HEK293 (cell line): ENCODE measurements around the gene DBNL.
"Not testable (repeated sequence)": the region's sequence is repeated elsewhere in the genome, so short reads cannot be mapped to it uniquely, and the experiment has no call there.

Experiments used
- BCL11A ChIP-seq: fragments of 450-650 bp; formaldehyde crosslinking; IDR thresholded peaks from 2 replicates; pipeline ENCODE4 v1.5.1; 2016; ENCODE audit warnings: low read depth, missing biosample characterization, missing genetic modification characterization
- BCL11B ChIP-seq: fragments of 450-650 bp; formaldehyde crosslinking; IDR thresholded peaks from 2 replicates; pipeline ENCODE4 v1.5.1; 2016; ENCODE audit warnings: low read depth, missing biosample characterization, missing genetic modification characterization
- CTCF ChIP-seq: fragments of 450-650 bp; formaldehyde crosslinking; IDR thresholded peaks from 2 replicates; pipeline ENCODE4 v1.5.1; 2016; ENCODE audit warnings: missing biosample characterization, missing genetic modification characterization
- REST ChIP-seq: fragments of 450-650 bp; formaldehyde crosslinking; IDR thresholded peaks from 2 replicates; pipeline ENCODE4 v1.5.1; 2016; ENCODE audit warnings: missing biosample characterization, missing genetic modification characterization
- ZBTB6 ChIP-seq: fragments of 450-650 bp; formaldehyde crosslinking; IDR thresholded peaks from 2 replicates; pipeline ENCODE4 v1.5.1; 2017; ENCODE audit warnings: missing biosample characterization, missing genetic modification characterization
- ZNF623 ChIP-seq: fragments of 450-650 bp; formaldehyde crosslinking; IDR thresholded peaks from 2 replicates; pipeline ENCODE4 v1.5.1; 2016; ENCODE audit warnings: missing biosample characterization, missing genetic modification characterization

GRCh38 chr7:44029433-44029832 is 15.1 kb upstream of the DBNL start:
- TF ChIP-seq REST (tag by site-specific recombination); ZBTB6; BCL11A (tag by site-specific recombination); CTCF (tag by site-specific recombination); BCL11B (tag by site-specific recombination); ZNF623 (tag by site-specific recombination): not testable (repeated sequence)
